HG03342 (cell line): ENCODE measurements around the gene HOXC4.

Source experiments
- ATAC-seq: cut with Tn5 transposase; IDR thresholded peaks from one replicate; pipeline ENCODE4 v1.9.1; 2021; ENCODE audit warnings: mild to moderate bottlenecking, moderate library complexity; ENCODE audit not compliant: unreplicated experiment

Gene HOXC4

DNA sequence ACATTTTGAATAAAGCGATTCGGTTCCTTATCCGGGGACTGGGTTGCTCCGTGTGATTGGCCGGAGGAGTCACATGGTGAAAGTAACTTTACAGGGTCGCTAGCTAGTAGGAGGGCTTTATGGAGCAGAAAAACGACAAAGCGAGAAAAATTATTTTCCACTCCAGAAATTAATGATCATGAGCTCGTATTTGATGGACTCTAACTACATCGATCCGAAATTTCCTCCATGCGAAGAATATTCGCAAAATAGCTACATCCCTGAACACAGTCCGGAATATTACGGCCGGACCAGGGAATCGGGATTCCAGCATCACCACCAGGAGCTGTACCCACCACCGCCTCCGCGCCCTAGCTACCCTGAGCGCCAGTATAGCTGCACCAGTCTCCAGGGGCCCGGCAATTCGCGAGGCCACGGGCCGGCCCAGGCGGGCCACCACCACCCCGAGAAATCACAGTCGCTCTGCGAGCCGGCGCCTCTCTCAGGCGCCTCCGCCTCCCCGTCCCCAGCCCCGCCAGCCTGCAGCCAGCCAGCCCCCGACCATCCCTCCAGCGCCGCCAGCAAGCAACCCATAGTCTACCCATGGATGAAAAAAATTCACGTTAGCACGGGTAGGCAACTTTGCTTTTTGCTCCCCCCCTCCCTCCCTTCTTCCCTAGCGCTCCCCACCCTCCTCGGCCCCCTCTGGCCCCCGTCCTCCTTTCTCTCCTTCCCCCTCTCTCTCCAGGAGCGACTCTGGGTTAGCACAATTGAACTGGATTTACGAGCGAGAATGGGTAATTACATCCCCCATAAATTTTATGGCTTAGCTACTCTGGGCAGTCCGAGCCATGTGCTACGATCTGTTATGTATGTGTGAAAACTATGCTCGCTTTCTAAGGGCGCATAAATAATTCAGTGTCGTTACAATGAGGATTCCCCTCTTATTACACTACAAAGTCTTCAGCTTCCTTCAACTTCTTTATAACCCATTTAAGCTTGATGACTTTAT lies at the start of gene HOXC4:
Gene HOXC4, plus strand, starts transcription at position 85 of the 991 bp plus-strand sequence. Its CDS starts 88 bp downstream, at position 173.
- no peak for ATAC-seq

DNA sequence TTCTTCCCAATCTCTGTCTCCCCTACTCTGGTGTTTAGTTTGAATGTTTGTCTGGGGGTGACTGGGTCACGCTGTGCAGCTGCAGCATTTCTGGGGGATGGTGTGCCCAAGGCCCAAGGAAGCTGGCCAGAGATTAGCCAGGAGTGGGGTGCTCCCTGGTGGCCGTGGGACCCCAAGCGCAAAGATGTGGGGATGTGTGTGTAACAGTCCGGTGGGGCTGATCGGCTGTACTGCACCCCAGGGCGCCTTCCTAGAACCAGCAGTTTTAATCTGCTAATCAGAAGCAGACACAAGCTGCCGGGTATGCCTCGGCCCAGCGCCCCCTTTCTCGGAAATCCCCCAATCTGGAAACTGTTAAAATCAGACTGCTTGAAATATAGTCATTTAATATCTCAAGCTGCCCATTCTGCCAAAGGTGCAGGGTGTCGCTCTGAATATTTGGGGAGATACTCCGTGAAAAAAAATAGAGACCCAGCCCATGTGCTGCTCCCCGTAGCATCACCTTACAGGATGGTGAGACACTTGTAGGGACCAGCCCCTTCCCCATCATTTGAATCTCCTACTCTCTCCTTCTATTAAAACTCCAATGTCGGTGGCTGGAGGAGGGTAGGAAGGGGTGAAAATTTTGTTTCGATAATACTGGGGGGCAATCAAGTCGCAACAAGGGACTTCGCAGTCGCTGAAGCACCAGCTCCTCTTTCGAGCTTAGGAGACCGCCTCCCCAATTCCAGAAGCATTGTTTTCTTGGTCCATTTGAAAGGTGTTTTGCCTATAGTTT lies 49.4 kb upstream of the HOXC4 start:
- no peak for ATAC-seq

DNA sequence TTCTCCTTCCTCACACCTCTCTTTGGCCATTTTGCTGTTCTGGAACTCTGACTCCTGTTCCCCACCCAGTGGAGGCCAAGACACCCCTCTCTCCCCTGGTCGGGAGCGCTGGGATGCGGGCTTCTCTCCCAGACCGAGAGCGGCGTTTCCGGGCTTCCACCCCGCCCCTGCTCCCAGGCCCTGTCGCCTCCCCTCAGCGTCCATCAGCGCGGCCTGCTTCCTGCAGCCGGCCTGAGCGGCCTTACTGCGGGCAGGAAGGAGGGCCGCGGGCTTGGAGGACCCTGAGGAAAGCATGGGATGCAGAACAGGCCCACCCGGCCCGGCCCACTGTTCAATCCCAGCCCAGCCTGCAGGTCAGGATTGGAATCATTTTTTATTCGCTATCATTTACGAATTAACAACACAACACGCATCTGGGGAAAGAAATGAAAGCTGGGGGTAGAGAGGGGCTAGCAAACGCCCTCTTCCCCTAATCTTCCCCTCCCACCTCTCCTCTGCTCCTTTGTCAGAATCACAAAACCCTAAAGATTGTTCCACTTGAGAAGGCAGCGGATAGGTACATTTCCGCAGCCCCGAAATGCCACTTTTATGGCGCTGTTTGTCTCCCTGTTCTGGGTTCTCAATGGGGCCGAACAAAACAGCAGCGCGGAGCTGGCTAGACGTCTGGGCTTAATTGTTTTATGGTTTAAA lies 48.6 kb upstream of the HOXC4 start:
- no peak for ATAC-seq

DNA sequence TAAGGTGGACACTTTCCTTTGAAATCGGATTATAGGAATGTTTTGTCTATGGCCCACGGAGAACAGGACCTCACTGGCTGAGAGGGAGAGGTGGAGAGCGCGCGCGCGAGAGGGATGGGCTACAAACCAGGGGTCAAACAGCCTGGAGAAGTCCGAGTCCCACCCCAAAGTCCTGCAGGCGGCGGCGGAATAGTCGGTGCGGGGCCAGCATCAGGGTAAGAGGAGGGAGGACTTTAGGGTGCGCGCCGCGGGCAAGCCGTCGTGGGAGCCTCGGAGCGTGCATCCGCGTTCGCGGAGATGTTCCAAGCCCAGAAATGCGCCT lies 48.1 kb upstream of the HOXC4 start:
- no peak for ATAC-seq

DNA sequence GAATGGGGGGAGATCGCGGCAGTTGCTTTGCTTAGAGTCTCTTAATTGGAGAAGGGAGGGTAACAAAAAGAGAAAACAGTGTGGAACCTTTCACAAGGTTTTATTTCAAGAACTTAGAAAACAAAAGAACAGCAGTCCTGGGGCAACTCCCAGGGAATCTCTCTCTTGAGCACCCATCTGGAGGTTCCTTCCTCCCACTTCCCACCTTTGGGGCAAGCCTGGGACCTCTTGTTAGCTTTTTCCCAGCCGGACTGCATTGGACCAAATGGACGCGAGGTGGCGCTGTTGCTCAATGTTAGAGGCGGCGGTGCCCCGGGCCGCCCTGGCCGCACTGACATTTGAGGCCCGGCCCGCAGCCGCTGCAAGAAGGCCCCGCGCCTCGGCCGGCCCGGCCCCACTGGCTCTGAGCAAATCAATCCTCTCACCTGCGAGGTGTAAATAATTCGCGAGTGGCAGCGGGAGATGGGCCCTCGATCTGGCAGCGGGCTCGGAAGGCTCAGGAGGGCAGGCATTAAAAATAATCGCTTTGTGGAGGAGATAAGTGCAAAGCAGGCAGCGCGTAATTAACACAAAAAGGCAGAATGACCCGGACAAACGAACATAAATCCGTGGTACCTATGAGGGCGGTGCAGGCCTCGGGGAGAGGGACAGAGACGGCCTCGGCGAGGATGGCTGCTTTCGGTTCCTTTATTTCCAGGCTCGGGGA lies 47.6 kb upstream of the HOXC4 start:
- ATAC-seq = no peak

DNA sequence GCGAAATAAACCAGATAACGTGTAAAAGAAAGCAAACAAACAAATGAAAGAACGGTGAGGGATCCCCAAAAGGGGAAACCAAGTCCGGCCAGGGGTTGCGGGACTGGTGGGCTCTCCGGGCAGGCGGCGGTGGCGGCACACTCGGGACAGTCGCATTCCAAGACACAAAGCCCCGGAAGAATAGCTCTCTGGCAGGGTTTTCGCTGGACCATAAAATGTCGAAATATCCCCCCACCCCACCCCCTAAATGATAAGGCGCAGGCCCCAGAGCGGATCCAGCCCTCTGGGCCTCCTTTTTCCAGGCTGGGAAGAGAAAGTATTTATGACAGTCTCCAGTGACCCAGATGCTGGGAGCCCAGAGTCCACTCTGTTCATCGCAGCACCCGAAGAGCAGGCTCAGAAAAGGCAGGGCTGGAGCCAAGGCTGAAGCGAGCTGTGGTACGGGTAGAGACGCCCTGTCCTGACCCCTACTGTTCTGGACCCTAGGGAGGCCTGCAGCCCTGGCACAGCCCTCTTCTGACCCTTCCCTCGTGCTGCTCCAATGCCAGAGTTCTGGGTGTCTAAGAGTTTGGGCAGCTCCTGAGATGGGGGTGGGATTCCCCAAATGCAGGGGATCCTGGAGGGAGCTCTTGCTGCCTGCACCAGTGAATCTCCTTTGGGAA lies 46.9 kb upstream of the HOXC4 start:
- no peak for ATAC-seq

DNA sequence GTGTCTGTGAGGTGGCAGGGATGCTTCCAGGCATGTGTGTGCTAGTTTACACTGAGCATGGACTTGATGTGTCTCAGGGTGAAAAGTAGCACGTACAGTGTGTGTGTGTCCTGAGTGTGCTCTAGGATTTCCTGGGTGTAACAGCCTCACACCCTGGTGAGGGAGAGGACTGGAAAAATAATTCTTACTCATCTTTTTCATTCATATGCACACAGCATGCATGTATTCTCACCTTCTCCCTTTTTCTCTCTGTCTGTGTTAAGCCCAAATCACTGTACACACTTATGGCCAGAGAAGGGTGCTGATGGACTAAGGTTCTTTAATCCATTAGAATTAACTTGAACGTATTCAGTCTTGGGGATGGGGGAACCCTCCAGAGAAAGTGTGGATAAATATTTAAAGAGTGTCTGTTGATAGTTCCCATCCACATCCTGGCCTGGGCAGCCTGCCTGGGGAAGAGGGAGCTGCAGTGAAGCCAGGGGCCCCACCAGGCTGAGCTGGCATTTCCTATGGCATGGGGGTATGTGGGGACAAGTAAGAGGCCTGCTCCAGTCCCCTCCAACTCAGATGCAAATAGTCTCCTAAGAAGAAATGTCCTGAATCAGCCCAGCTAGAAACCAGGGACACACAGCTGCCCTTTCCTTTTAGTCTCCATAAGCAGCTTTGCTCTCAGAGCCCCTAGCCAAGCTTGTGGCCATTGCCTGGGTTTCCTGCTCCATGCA lies 45.9 kb upstream of the HOXC4 start:
- no peak for ATAC-seq

DNA sequence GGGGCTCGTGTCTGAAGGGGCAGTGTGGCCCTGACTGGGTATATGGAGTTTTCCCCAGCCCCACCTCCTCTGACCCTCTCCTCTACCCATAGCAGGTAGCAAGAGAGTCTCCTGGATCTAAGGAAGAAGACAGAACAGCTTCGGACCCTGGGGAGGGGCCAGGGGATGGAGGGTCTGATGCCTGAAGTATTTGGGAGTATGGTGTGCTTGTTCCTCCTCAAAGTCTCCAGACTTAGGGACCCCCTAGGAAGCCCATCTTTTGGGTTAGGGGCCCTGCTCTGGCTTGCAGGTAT lies 45.4 kb upstream of the HOXC4 start:
- ATAC-seq = no peak

DNA sequence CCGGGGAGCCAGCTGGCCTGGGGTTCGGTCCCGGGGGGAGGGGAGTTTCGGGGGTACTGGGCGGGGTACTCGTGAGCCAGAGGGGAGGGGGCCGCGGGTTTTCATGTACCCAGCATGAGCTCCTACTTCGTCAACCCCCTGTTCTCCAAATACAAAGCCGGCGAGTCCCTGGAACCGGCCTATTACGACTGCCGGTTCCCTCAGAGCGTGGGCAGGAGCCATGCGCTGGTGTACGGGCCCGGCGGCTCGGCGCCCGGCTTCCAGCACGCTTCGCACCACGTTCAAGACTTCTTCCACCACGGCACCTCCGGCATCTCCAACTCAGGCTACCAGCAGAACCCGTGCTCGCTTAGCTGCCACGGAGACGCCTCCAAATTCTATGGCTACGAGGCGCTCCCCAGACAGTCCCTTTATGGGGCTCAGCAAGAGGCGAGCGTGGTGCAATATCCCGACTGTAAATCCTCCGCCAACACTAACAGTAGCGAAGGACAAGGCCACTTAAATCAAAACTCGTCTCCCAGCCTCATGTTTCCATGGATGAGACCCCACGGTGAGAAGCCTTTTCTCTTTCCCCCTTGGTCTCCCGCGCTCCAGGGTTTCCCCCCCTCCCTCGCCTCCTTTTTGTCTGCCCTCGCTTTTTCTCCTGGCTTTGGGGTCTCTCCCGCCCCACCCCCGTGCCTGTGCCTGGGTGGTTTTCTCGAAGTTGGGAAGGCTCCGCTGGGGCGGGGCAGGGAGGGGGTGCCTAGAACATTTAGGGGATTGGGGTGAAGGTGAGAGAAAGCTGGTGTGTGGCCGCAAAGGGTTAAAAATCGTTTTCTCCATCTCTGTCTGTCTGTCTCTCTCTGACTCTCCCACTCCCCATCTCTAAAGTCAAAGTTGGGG lies 44.2 kb upstream of the HOXC4 start:
- no peak for ATAC-seq

DNA sequence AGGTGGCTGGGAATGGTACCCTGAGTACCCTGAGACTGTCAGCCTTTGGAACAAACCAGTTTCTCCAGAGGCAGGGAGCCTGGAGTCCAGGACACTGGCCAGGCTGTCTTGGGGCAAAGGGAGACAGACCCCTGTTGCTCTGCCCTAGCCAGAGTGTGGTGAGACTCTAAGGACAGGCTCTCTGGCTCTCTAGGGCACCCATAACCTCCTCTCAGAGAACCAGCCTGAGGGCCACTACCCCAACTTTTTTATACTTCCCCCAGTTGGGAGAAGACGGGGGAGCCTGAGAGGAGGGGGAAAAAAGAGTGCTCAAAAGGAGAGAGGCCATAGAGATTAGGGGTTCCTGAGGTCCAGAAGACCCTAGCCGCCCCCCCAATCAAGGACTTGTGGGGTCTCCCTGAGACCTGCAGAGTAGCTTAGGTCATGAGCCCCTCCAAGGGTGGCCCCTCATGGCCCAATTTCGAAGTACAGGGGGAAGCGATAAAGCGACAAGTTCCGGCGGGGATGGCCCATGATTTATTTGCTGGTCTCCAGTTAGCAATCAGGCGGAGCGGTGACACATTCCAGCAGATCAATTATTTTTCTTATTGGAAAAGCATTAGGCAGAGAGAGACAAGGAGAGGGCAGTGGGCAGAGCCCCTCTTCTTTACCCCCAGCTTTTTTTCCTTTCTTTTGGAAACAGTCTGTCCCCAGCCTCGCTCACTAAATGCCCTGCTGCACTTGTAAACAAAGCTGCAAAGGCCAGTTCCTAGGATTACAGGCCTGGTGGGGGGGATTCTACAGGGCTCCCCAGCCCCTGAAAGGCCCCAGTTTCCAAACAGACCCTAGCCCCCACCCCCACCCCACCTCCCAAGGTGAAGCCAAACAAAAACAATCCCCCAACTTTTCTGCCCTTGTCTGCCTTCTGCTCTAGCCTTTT lies 43.3 kb upstream of the HOXC4 start:
- no peak for ATAC-seq

DNA sequence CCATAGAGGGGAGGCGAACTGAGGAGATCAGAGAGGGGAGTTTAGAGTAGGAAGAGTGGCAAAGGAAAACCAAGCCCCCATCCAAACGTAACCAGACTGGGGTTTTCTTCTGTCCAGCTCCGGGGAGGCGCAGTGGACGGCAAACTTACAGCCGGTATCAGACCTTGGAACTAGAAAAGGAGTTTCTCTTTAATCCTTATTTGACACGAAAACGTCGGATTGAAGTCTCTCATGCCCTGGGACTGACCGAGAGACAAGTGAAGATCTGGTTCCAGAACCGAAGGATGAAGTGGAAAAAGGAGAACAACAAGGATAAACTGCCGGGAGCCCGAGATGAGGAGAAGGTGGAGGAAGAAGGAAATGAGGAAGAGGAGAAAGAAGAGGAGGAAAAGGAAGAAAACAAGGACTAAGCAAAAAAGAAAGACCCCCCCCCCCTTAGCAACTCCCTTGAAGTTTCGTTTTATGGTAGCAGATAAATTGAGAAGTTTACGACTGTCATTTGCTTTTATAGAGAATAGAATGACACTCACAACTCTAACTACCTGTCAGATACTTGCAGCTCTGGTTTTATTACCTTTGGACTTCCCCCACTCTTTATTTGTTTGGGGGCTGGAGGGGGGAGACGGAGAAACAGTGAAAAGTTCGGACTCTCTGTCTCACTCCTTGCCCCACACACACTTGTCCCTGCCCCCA lies 42.5 kb upstream of the HOXC4 start:
- no peak for ATAC-seq

DNA sequence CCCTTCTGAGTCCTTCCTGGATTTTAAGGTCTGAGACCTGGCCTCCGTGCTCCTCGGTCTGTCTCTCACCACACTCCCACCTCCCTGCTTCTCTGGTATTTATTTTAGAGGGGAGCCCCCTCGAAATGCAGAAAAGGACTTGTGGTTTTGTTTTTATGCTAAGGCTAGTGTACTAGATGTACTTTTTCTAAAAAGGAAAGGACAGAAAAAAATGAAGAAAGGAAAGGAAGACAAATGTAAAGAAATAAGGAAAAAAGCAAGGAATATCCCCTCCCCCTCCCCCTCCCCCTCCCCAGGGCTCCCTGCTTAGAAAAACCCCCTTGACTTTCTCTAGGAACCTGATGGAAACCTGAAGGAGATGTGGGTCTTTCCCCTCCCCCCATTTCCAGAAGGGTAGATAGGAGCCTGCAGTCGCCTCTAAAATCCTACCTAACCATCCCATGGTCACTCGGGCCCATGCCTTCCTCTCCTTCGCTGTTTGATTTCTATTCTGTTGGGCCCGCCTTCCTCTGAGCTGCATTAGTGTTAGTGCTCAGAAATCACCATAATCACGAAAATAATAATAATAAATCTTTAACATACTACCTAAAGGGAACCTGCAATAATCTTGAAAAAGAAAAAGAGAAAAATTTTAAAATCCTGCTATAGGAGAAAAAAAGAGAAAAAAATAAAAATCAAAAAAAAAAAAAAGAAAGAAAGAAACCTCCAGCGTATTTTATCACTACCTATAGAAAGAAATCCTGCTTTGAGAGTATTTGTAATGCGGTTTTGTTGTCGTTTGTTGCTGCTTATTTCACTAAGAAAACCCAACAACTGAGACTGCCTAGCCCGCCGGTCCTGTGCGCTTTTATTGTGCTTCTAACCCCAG lies 41.7 kb upstream of the HOXC4 start:
- no peak for ATAC-seq

DNA sequence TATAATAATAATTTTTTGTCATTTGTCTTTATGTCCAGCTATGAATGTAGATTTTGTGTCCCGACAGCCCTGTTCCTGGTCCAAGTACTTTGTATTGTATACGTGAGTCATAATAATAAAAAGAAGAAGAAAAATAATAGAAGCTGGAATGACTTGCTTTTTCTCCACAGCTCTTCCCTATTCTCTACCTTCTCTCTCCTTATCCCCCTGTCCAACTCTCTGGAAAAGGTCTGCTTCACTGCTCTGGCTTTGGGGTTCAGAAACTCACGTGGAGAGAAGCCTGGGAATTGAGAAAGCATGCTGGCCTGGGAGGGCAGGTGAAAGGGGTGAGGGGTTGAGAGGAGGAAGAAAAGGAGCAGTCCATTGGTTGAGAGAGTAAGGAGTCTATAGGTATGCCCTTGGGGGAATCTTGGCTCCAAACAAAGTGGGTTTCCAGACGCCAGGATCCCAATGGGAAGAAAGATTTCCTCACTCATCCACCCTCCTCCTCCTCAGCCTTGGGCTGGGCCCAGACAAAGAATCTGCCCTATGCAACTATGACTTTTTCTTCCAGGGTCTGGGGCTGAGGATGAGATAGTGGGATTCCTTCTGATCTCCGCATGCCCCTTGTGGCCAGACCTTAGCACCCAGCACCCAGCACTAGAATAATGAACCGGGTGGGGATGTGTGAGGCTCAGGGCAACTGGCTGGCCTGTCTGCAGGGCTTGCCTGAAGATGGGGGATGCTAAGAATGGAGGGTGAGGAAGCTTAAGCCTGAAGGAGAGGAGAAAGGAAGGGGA lies 40.8 kb upstream of the HOXC4 start:
- ATAC-seq = no peak

DNA sequence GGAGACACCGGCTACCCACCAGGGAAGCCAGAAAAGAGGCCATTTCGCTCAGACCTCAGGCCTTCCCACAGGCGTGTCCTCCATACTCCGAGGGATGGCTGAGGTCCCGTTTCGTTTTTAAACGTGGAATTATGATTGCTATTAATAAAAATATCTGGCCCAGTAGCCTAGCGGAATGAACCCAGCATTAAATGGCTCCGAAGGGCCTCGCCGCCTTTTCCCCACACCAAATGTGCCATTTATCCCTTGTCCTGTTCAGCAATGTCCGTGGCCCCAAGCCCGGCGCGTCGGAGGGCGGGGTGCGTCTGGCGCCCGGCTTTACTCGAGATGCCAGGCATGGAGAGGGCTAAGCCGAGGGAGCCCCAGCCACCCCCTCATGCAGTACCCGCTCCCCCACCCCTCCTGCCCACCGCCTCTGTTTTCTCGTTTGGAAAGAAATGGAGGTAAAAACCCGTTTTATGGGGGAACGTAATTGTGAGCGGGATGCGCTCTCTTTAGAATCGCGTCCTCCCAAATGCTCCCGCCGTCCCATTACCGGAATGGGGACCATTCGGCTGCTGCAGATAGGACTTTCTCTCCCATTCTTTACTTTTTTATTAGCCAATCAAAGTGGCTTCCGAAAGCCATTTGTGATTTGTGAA lies 39.1 kb upstream of the HOXC4 start:
- ATAC-seq = no peak
